ENCODE measurements around the gene CLPTM1L.

CLPTM1L gene

GRCh38 chr5:1274471-1274870, 70.4 kb downstream of the CLPTM1L start:
- Histone ChIP-seq H4K91ac (ENCODE audit: low read length) (no peak overlapping the region), H3K14ac (ENCODE audit: low read length in 2 of 2) (no peak overlapping the region), H3K79me1 (replicated peaks; ENCODE audit: low read length, poor library complexity, severe bottlenecking) (no peaks in the 10 kb centered on the region), H3K9ac (ENCODE audit: low read length) (no peak overlapping the region), H2BK5ac (ENCODE audit: low read depth, low read length, poor library complexity, severe bottlenecking) (no peak overlapping the region), H2BK12ac (ENCODE audit: low read length in 2 of 2) (no peak overlapping the region), H3K4me1 (ENCODE audit: control insufficient read depth, insufficient read depth, low read depth, low read length) (no peaks in the 10 kb centered on the region), H4K8ac (ENCODE audit: low read length) (no peak overlapping the region), H2AFZ (ENCODE audit: low read depth, low read length) (no peak overlapping the region), H3K27me3 (ENCODE audit: control insufficient read depth in 1 of 2, insufficient read depth in 1 of 2, low read length in 2 of 2) (no peaks in the 10 kb centered on the region), H3K9me3 (ENCODE audit: control insufficient read depth, low read length) (peaks cover 4% of the 10 kb centered on the region), H3K36me3 (ENCODE audit: control insufficient read depth in 1 of 2, insufficient read depth in 2 of 2, low read depth in 1 of 2, low read length in 2 of 2) (no peaks in the 10 kb centered on the region), H3K27ac (ENCODE audit: low read length, poor library complexity, severe bottlenecking) (no peak overlapping the region), H2BK15ac (ENCODE audit: low read depth, poor library complexity, severe bottlenecking) (no peak overlapping the region), H3K4me3 (ENCODE audit: insufficient read depth in 1 of 2, low read depth in 1 of 2, low read length in 2 of 2) (no peak overlapping the region), H3K23ac (ENCODE audit: low read length in 2 of 2) (no peak overlapping the region), H2AK5ac (ENCODE audit: low read length, severe bottlenecking) (no peak overlapping the region), H2BK120ac (ENCODE audit: low read depth, low read length) (no peak overlapping the region), H3K18ac (ENCODE audit: low read depth in 1 of 2, low read length in 2 of 2) (no peak overlapping the region), H3K4ac (ENCODE audit: low read depth in 1 of 2, low read length in 2 of 2) (no peak overlapping the region), H3K4me2 (ENCODE audit: low read length, poor library complexity, severe bottlenecking) (no peak overlapping the region)
- 89% methylated on average over 16 of the region's 16 CpGs for WGBS
- no peak for DNase-seq

- Histone ChIP-seq H3K27ac (ENCODE audit: low read length, poor library complexity, severe bottlenecking) (no peak overlapping the region), H3K4me1 (ENCODE audit: control insufficient read depth, insufficient read depth, low read depth, low read length) (no peaks in the 10 kb centered on the region), H2BK120ac (ENCODE audit: low read depth, low read length) (no peak overlapping the region), H3K4ac (ENCODE audit: low read depth in 1 of 2, low read length in 2 of 2) (no peak overlapping the region), H3K9ac (ENCODE audit: low read length) (no peak overlapping the region), H3K79me1 (replicated peaks; ENCODE audit: low read length, poor library complexity, severe bottlenecking) (no peaks in the 10 kb centered on the region), H2AK5ac (ENCODE audit: low read length, severe bottlenecking) (no peak overlapping the region), H2AFZ (ENCODE audit: low read depth, low read length) (no peak overlapping the region), H3K4me2 (ENCODE audit: low read length, poor library complexity, severe bottlenecking) (no peak overlapping the region), H3K9me3 (ENCODE audit: control insufficient read depth, low read length) (peaks cover 4% of the 10 kb centered on the region), H3K23ac (ENCODE audit: low read length in 2 of 2) (no peak overlapping the region), H3K18ac (ENCODE audit: low read depth in 1 of 2, low read length in 2 of 2) (no peak overlapping the region), H4K8ac (ENCODE audit: low read length) (no peak overlapping the region), H3K27me3 (ENCODE audit: control insufficient read depth in 1 of 2, insufficient read depth in 1 of 2, low read length in 2 of 2) (no peaks in the 10 kb centered on the region), H3K4me3 (ENCODE audit: insufficient read depth in 1 of 2, low read depth in 1 of 2, low read length in 2 of 2) (no peak overlapping the region), H2BK15ac (ENCODE audit: low read depth, poor library complexity, severe bottlenecking) (no peak overlapping the region), H3K36me3 (ENCODE audit: control insufficient read depth in 1 of 2, insufficient read depth in 2 of 2, low read depth in 1 of 2, low read length in 2 of 2) (no peaks in the 10 kb centered on the region), H2BK5ac (ENCODE audit: low read depth, low read length, poor library complexity, severe bottlenecking) (no peak overlapping the region), H4K91ac (ENCODE audit: low read length) (no peak overlapping the region), H3K14ac (ENCODE audit: low read length in 2 of 2) (no peak overlapping the region), H2BK12ac (ENCODE audit: low read length in 2 of 2) (no peak overlapping the region)
- no peak for DNase-seq
- WGBS, result 91% methylated on average over 17 of the region's 20 CpGs
Measured at GRCh38 chr5:1273745-1274144, 71.2 kb downstream of the CLPTM1L start.

GRCh38 chr5:1272201-1272600, 72.7 kb downstream of the CLPTM1L start:
- Histone ChIP-seq H3K23ac (ENCODE audit: low read length in 2 of 2) (no peak overlapping the region), H3K14ac (ENCODE audit: low read length in 2 of 2) (no peak overlapping the region), H2BK120ac (ENCODE audit: low read depth, low read length) (no peak overlapping the region), H2BK15ac (ENCODE audit: low read depth, poor library complexity, severe bottlenecking) (no peak overlapping the region), H3K18ac (ENCODE audit: low read depth in 1 of 2, low read length in 2 of 2) (no peak overlapping the region), H3K9ac (ENCODE audit: low read length) (no peak overlapping the region), H2AK5ac (ENCODE audit: low read length, severe bottlenecking) (no peak overlapping the region), H4K91ac (ENCODE audit: low read length) (no peak overlapping the region), H2BK12ac (ENCODE audit: low read length in 2 of 2) (no peak overlapping the region), H3K4ac (ENCODE audit: low read depth in 1 of 2, low read length in 2 of 2) (no peak overlapping the region), H2BK5ac (ENCODE audit: low read depth, low read length, poor library complexity, severe bottlenecking) (no peak overlapping the region), H3K27ac (ENCODE audit: low read length, poor library complexity, severe bottlenecking) (no peak overlapping the region), H3K9me3 (ENCODE audit: control insufficient read depth, low read length) (no peaks in the 10 kb centered on the region), H3K4me1 (ENCODE audit: control insufficient read depth, insufficient read depth, low read depth, low read length) (no peaks in the 10 kb centered on the region), H3K27me3 (ENCODE audit: control insufficient read depth in 1 of 2, insufficient read depth in 1 of 2, low read length in 2 of 2) (peaks cover 0 to 2% of the 10 kb centered on the region in 2 experiments), H3K79me1 (replicated peaks; ENCODE audit: low read length, poor library complexity, severe bottlenecking) (no peaks in the 10 kb centered on the region), H4K8ac (ENCODE audit: low read length) (no peak overlapping the region), H3K4me2 (ENCODE audit: low read length, poor library complexity, severe bottlenecking) (no peak overlapping the region), H3K36me3 (ENCODE audit: control insufficient read depth in 1 of 2, insufficient read depth in 2 of 2, low read depth in 1 of 2, low read length in 2 of 2) (no peaks in the 10 kb centered on the region), H3K4me3 (ENCODE audit: insufficient read depth in 1 of 2, low read depth in 1 of 2, low read length in 2 of 2) (no peak overlapping the region), H2AFZ (ENCODE audit: low read depth, low read length) (no peak overlapping the region)
- WGBS, result 95% methylated on average over 10 of the region's 21 CpGs
- no peak for DNase-seq

- Histone ChIP-seq H2BK12ac (ENCODE audit: low read length in 2 of 2) (no peak overlapping the region), H2BK15ac (ENCODE audit: low read depth, poor library complexity, severe bottlenecking) (no peak overlapping the region), H3K23ac (ENCODE audit: low read length in 2 of 2) (no peak overlapping the region), H2AFZ (ENCODE audit: low read depth, low read length) (peak overlapping the region; percentile 42), H4K91ac (ENCODE audit: low read length) (no peak overlapping the region), H3K14ac (ENCODE audit: low read length in 2 of 2) (peak overlapping the region in 1 of 2 experiments; percentile 48), H3K27ac (ENCODE audit: low read length, poor library complexity, severe bottlenecking) (no peak overlapping the region), H3K4me1 (ENCODE audit: control insufficient read depth, insufficient read depth, low read depth, low read length) (no peaks in the 10 kb centered on the region), H3K4me2 (ENCODE audit: low read length, poor library complexity, severe bottlenecking) (no peak overlapping the region), H3K9ac (ENCODE audit: low read length) (no peak overlapping the region), H3K4ac (ENCODE audit: low read depth in 1 of 2, low read length in 2 of 2) (no peak overlapping the region), H3K79me1 (replicated peaks; ENCODE audit: low read length, poor library complexity, severe bottlenecking) (no peaks in the 10 kb centered on the region), H3K27me3 (ENCODE audit: control insufficient read depth in 1 of 2, insufficient read depth in 1 of 2, low read length in 2 of 2) (peaks cover 0 to 2% of the 10 kb centered on the region in 2 experiments), H3K4me3 (ENCODE audit: insufficient read depth in 1 of 2, low read depth in 1 of 2, low read length in 2 of 2) (peak overlapping the region in 1 of 2 experiments; percentile 24), H2AK5ac (ENCODE audit: low read length, severe bottlenecking) (no peak overlapping the region), H2BK120ac (ENCODE audit: low read depth, low read length) (no peak overlapping the region), H2BK5ac (ENCODE audit: low read depth, low read length, poor library complexity, severe bottlenecking) (no peak overlapping the region), H4K8ac (ENCODE audit: low read length) (no peak overlapping the region), H3K18ac (ENCODE audit: low read depth in 1 of 2, low read length in 2 of 2) (no peak overlapping the region), H3K36me3 (ENCODE audit: control insufficient read depth in 1 of 2, insufficient read depth in 2 of 2, low read depth in 1 of 2, low read length in 2 of 2) (no peaks in the 10 kb centered on the region), H3K9me3 (ENCODE audit: control insufficient read depth, low read length) (no peaks in the 10 kb centered on the region)
- DNase-seq, result no peak
- WGBS, result 90% methylated on average over 39 of the region's 39 CpGs
Measured at GRCh38 chr5:1270933-1271914, 73.7 kb downstream of the CLPTM1L start.

All from mesenchymal stem cell (in vitro differentiated cells and primary cell).